IMR-90 (cell line): ENCODE data around the gene SPACA7. TPM values are rescaled to one million over a fixed set of nuclear protein-coding genes. Genes with fewer than 3 reads are reported as not detected.

ENCODE experiments used
- ATAC-seq: fragments of 200-7000 bp; cut with Tn5 transposase; 2 replicates; pipeline ENCODE4 v1.9.1; 2020; ENCODE audit warnings: low read depth, mild to moderate bottlenecking, moderate library complexity
- BruUV-seq: library from RNA; stranded (reverse); fragments of 400-500 nt; replicated peaks from 2 replicates; lab custom pipeline; 2021; lab: Mats Ljungman, UMichigan
- CTCF ChIA-PET: fragments of 300-600 bp; formaldehyde crosslinking; extraction: SDS; loops from one replicate; lab custom pipeline; 2021; ENCODE audit warnings: antibody characterized with exemption; lab: Yijun Ruan, JAX
- POLR2A ChIA-PET: fragments of 300-600 bp; sonication (Branson Sonifier 250); formaldehyde crosslinking; loops from one replicate; lab custom pipeline; 2022; ENCODE audit warnings: antibody characterized with exemption; ENCODE audit not compliant: unreplicated experiment; lab: Charles Lee
- DNase-seq: peaks from one replicate; pipeline ENCODE4 v3.0.0; 2013
- H2AFZ ChIP-seq: replicated peaks from 2 replicates; pipeline ENCODE3; 2013; ENCODE audit warnings: low read length, mild to moderate bottlenecking; ENCODE audit not compliant: poor library complexity
- H2AK5ac ChIP-seq: 2 replicates; pipeline ENCODE4 v1.6.1; 2013; ENCODE audit warnings: low read depth, low read length, inconsistent platforms
- H2AK9ac ChIP-seq: replicated peaks from 2 replicates; pipeline ENCODE3; 2013; ENCODE audit warnings: mild to moderate bottlenecking, low read depth, low read length, moderate library complexity; ENCODE audit not compliant: poor library complexity
- H2BK120ac ChIP-seq: 2 replicates; pipeline ENCODE4 v1.6.1; 2013; ENCODE audit warnings: low read depth, low read length, inconsistent platforms
- H2BK15ac ChIP-seq: 3 replicates; pipeline ENCODE4 v1.6.1; 2013; ENCODE audit warnings: low read depth, low read length, inconsistent platforms
- H2BK20ac ChIP-seq: 2 replicates; pipeline ENCODE4 v1.6.1; 2013; ENCODE audit warnings: low read depth, mild to moderate bottlenecking, inconsistent platforms, low read length, moderate library complexity
- H2BK5ac ChIP-seq: 2 replicates; pipeline ENCODE4 v1.6.1; 2013; ENCODE audit warnings: mild to moderate bottlenecking, low read depth, low read length, inconsistent platforms; ENCODE audit not compliant: poor library complexity, severe bottlenecking
- H3K14ac ChIP-seq: replicated peaks from 2 replicates; pipeline ENCODE4 v1.6.1; 2013; ENCODE audit warnings: low read depth, low read length, inconsistent platforms
- H3K18ac ChIP-seq: 2 replicates; pipeline ENCODE4 v1.6.1; 2013; ENCODE audit warnings: low read depth, low read length, control low read depth
- H3K23ac ChIP-seq: 2 replicates; pipeline ENCODE4 v1.6.1; 2013; ENCODE audit warnings: low read depth, low read length, inconsistent platforms
- H3K27ac ChIP-seq: 2 replicates; pipeline ENCODE4 v1.5.1; 2013; ENCODE audit warnings: mild to moderate bottlenecking, control low read depth, low read length; ENCODE audit not compliant: insufficient read depth
- H3K27me3 ChIP-seq: 2 replicates; pipeline ENCODE4 v1.6.1; 2013; ENCODE audit warnings: low read length; ENCODE audit not compliant: control insufficient read depth, insufficient read depth
- H3K36me3 ChIP-seq: 2 replicates; pipeline ENCODE4 v1.6.1; 2013; ENCODE audit warnings: low read length, mixed read lengths; ENCODE audit not compliant: control insufficient read depth, insufficient read depth
- H3K4ac ChIP-seq: 2 replicates; pipeline ENCODE4 v1.6.1; 2013; ENCODE audit warnings: low read depth, low read length, inconsistent platforms
- H3K4me1 ChIP-seq: 2 replicates; pipeline ENCODE4 v1.6.1; 2013; ENCODE audit warnings: low read length, mixed read lengths; ENCODE audit not compliant: control insufficient read depth, insufficient read depth
- H3K4me2 ChIP-seq: 2 replicates; pipeline ENCODE4 v1.6.1; 2013; ENCODE audit warnings: low read depth, mild to moderate bottlenecking, control low read depth, low read length, moderate library complexity
- H3K4me3 ChIP-seq: 2 replicates; pipeline ENCODE4 v1.5.1; 2013; ENCODE audit warnings: low read depth, mild to moderate bottlenecking, control low read depth, low read length, moderate library complexity; ENCODE audit not compliant: insufficient read depth
- H3K56ac ChIP-seq: 2 replicates; pipeline ENCODE4 v1.6.1; 2013; ENCODE audit warnings: low read length, inconsistent platforms; ENCODE audit not compliant: insufficient read depth; ENCODE audit errors: extremely low read depth
- H3K79me1 ChIP-seq, 2 experiments: 2 replicates each; pipeline ENCODE4 v1.6.1; 2013; ENCODE audit warnings: low read length in 2 of 2, inconsistent platforms in 1 of 2, low read depth in 1 of 2
- H3K9ac ChIP-seq: 2 replicates; pipeline ENCODE4 v1.6.1; 2013; ENCODE audit warnings: low read depth, low read length, control low read depth
- H3K9me1 ChIP-seq: 2 replicates; pipeline ENCODE4 v1.6.1; 2013; ENCODE audit warnings: low read length, inconsistent platforms; ENCODE audit not compliant: insufficient read depth
- H3K9me3 ChIP-seq: 2 replicates; pipeline ENCODE4 v1.6.1; 2013; ENCODE audit warnings: low read length; ENCODE audit not compliant: control insufficient read depth, insufficient read depth
- H4K20me1 ChIP-seq: 2 replicates; pipeline ENCODE4 v1.6.1; 2013; ENCODE audit warnings: low read length, inconsistent platforms; ENCODE audit not compliant: insufficient read depth
- H4K5ac ChIP-seq: 2 replicates; pipeline ENCODE4 v1.6.1; 2013; ENCODE audit warnings: mild to moderate bottlenecking, low read depth, low read length, control low read depth
- H4K8ac ChIP-seq, 2 experiments: 2 replicates each; pipeline ENCODE4 v1.6.1; 2013; ENCODE audit warnings: low read depth in 2 of 2, low read length in 2 of 2, control low read depth in 1 of 2, inconsistent platforms in 1 of 2
- H4K91ac ChIP-seq: 2 replicates; pipeline ENCODE4 v1.6.1; 2013; ENCODE audit warnings: low read depth, low read length, inconsistent platforms; ENCODE audit not compliant: insufficient read depth
- BHLHE40 ChIP-seq: fragments of 150-350 bp; IDR thresholded peaks from 2 replicates; pipeline ENCODE4 v1.6.1; 2016; ENCODE audit warnings: mild to moderate bottlenecking, low read depth, low read length
- CEBPB ChIP-seq: IDR thresholded peaks from 2 replicates; pipeline ENCODE4 v1.6.1; 2012; ENCODE audit warnings: low read depth, low read length, improper control_type of control experiment
- CHD1 ChIP-seq: IDR thresholded peaks from 2 replicates; pipeline ENCODE4 v1.6.1; 2012; ENCODE audit warnings: low read depth, low read length, improper control_type of control experiment
- CTCF ChIP-seq: conservative IDR thresholded peaks from 2 replicates; pipeline ENCODE4 v1.5.1; 2012; ENCODE audit warnings: mild to moderate bottlenecking, low read depth, low read length, improper control_type of control experiment
- MAFK ChIP-seq: IDR thresholded peaks from 2 replicates; pipeline ENCODE4 v1.6.1; 2012; ENCODE audit warnings: low read depth, low read length, improper control_type of control experiment
- MAZ ChIP-seq: IDR thresholded peaks from 2 replicates; pipeline ENCODE4 v1.6.1; 2012; ENCODE audit warnings: low read depth, mild to moderate bottlenecking, low read length, improper control_type of control experiment, moderate library complexity, borderline replicate concordance
- NFE2L2 ChIP-seq: fragments of 150-350 bp; IDR thresholded peaks from 2 replicates; pipeline ENCODE4 v1.6.1; 2016; ENCODE audit warnings: low read depth, mild to moderate bottlenecking, low read length
- RCOR1 ChIP-seq: IDR thresholded peaks from 2 replicates; pipeline ENCODE4 v1.6.1; 2012; ENCODE audit warnings: mild to moderate bottlenecking, low read length, improper control_type of control experiment; ENCODE audit not compliant: insufficient replicate concordance
- RFX5 ChIP-seq: IDR thresholded peaks from 2 replicates; pipeline ENCODE4 v1.8.0; 2012; ENCODE audit warnings: low read depth, mild to moderate bottlenecking, low read length, moderate library complexity
- WGBS, 2 experiments: methylation state at CpG; one replicate each; pipeline versions ENCODE4 v1.1.5 to v1.1.7; 2013; ENCODE audit warnings: missing lambda C conversion rate in 2 of 2; ENCODE audit not compliant: insufficient read length in 1 of 2; ENCODE audit errors: extremely low coverage in 2 of 2; 5-methylcytosine and 5-hydroxymethylcytosine counted together
- dilution Hi-C: fragments of 300-500 bp; cut with HindIII; formaldehyde crosslinking; loops from one replicate; pipeline ENCODE4 v1.14.3; 2018; ENCODE audit warnings: low sequenced_read_pairs; ENCODE audit not compliant: unreplicated experiment
- in situ Hi-C: fragments of 300-500 bp; cut with MboI; formaldehyde crosslinking; loops from 3 replicates; pipeline ENCODE4 v1.14.3; 2019; ENCODE audit warnings: low sequenced_read_pairs, inconsistent platforms, mixed read lengths
- intact Hi-C: fragments of 100-400 bp; cut with micrococcal nuclease; formaldehyde crosslinking; loops from 2 replicates; pipeline ENCODE4 v1.10.0; 2022
- polyA plus RNA-seq, 3 experiments: library from polyadenylated mRNA; depleted of rRNA; stranded (reverse); fragments of >200 nt; gene quantifications; 2 replicates each; pipeline ENCODE4 v1.2.3, GENCODE V29; 2012; ENCODE audit warnings: low replicate concordance in 1 of 3
- total RNA-seq: library from RNA; depleted of rRNA; stranded (reverse); fragments of >200 nt; gene quantifications from 2 replicates; pipeline ENCODE4 v1.2.3, GENCODE V29; 2012
- TF ChIP-seq, protein P1 (sequence below): fragments of 150-350 bp; IDR thresholded peaks from 2 replicates; pipeline ENCODE4 v1.6.1; 2017; ENCODE audit warnings: mild to moderate bottlenecking, antibody characterized with exemption, low read length, low read depth

SPACA7 gene
- total and polyA plus RNA-seq, 2 of the 4 experiments (the other 2 are of a cell fraction): not detected

DNA sequence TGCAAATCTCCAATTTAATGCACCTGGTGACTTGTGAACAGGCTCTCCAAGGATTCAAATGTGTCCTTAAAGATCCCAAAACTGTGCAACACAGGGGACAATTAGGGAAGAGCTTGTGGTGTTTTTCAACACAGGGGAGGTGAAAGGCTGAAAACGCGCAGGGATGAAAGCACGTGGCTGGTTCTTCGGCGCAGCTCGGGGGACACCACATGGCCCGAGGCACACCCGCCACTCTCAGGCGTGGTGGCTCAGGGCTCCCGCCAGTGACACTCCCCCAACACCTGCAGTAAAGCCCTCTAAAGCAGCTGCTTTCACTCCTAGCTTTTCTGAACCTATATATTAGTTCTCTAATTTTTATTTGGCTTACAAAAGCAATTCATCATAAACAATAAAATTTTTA is 91.9 kb downstream of the SPACA7 start:
- Histone ChIP-seq H3K4me3 (no peak overlapping the region), H4K20me1 (no peaks in the 10 kb centered on the region), H4K91ac (no peak overlapping the region), H3K9me3 (no peaks in the 10 kb centered on the region), H2AK5ac (no peak overlapping the region), H2BK15ac (no peak overlapping the region), H4K5ac (no peak overlapping the region), H2AK9ac (no peak overlapping the region), H3K56ac (no peak overlapping the region), H3K36me3 (no peaks in the 10 kb centered on the region), H3K18ac (no peak overlapping the region), H3K23ac (no peak overlapping the region), H2AFZ (no peak overlapping the region), H3K27ac (no peak overlapping the region), H3K27me3 (no peaks in the 10 kb centered on the region), H2BK120ac (no peak overlapping the region), H3K9ac (no peak overlapping the region), H3K4ac (no peak overlapping the region), H3K4me1 (no peaks in the 10 kb centered on the region), H3K79me1 (no peaks in the 10 kb centered on the region), H3K14ac (no peak overlapping the region), H3K4me2 (no peak overlapping the region), H2BK20ac (no peak overlapping the region), H2BK5ac (no peak overlapping the region), H3K9me1 (no peaks in the 10 kb centered on the region), H4K8ac (no peak overlapping the region)
- no peak for ATAC-seq
- no TSS peak for BruUV-seq
- in situ Hi-C loops: no loop called here
- ChIA-PET POLR2A (no interaction called here), CTCF (no interaction called here)
- no peak for DNase-seq
- TF ChIP-seq MAFK: no peak
- no peak for TF ChIP-seq MAZ
- TF ChIP-seq RCOR1: no peak
- TF ChIP-seq, protein P1, sequence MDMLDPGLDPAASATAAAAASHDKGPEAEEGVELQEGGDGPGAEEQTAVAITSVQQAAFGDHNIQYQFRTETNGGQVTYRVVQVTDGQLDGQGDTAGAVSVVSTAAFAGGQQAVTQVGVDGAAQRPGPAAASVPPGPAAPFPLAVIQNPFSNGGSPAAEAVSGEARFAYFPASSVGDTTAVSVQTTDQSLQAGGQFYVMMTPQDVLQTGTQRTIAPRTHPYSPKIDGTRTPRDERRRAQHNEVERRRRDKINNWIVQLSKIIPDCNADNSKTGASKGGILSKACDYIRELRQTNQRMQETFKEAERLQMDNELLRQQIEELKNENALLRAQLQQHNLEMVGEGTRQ: no peak
- no peak for TF ChIP-seq CTCF
- TF ChIP-seq BHLHE40: no peak
- no peak for TF ChIP-seq RFX5
- no peak for TF ChIP-seq CEBPB
- no peak for TF ChIP-seq CHD1
- no peak for TF ChIP-seq NFE2L2
- intact Hi-C loops: no loop called here
- dilution Hi-C loops: no loop called here
- WGBS, 2 experiments: 100% methylated on average over 3 of the region's 10 CpGs; no CpG with 5 or more reads in 1 of the 2 experiments
